Liver (tissue), 9 donors: Measurements from ENCODE around the gene CHTOP. TPM values are rescaled to one million over a fixed set of nuclear protein-coding genes. Genes with fewer than 3 reads are reported as not detected.
A peak's percentile ranks its signal among the peaks of the same experiment; 100 is the strongest.

Source experiments
- DNase-seq: peaks from one replicate; pipeline ENCODE4 v3.0.0-alpha.2; 2017; ENCODE audit warnings: low spot score
- H3K27ac ChIP-seq, 2 donors: one replicate each; pipeline ENCODE4 v1.7.0; 2013; ENCODE audit warnings: inconsistent platforms in 2 of 2, low read length in 2 of 2, control low read depth in 1 of 2, low read depth in 1 of 2, mild to moderate bottlenecking in 1 of 2
- H3K27me3 ChIP-seq, 4 donors: one replicate each; pipeline versions ENCODE4 v1.6.1 to v1.7.0; 2013; ENCODE audit warnings: low read length in 3 of 4, inconsistent platforms in 1 of 4, mild to moderate bottlenecking in 1 of 4, moderate library complexity in 1 of 4; ENCODE audit not compliant: control insufficient read depth in 4 of 4, insufficient read depth in 4 of 4
- H3K36me3 ChIP-seq, 4 donors: one replicate each; pipeline versions ENCODE4 v1.6.1 to v1.7.0; 2013; ENCODE audit warnings: low read length in 3 of 4, mild to moderate bottlenecking in 3 of 4, low read depth in 1 of 4, moderate library complexity in 1 of 4; ENCODE audit not compliant: control insufficient read depth in 4 of 4, insufficient read depth in 3 of 4
- H3K4me1 ChIP-seq, 4 donors: one replicate each; pipeline versions ENCODE4 v1.6.1 to v1.7.0; 2013; ENCODE audit warnings: low read length in 3 of 4, mild to moderate bottlenecking in 3 of 4, moderate library complexity in 1 of 4; ENCODE audit not compliant: control insufficient read depth in 4 of 4, insufficient read depth in 4 of 4
- H3K4me3 ChIP-seq, 3 donors: one replicate each; pipeline versions ENCODE4 v1.6.1 to v1.7.0; 2013; ENCODE audit warnings: low read length in 3 of 3, control low read depth in 1 of 3, low read depth in 1 of 3, mild to moderate bottlenecking in 1 of 3
- H3K9ac ChIP-seq, 2 donors: one replicate each; pipeline ENCODE4 v1.7.0; 2013; ENCODE audit warnings: low read length in 2 of 2, mild to moderate bottlenecking in 2 of 2, moderate library complexity in 2 of 2, control low read depth in 1 of 2, low read depth in 1 of 2
- H3K9me3 ChIP-seq, 4 donors: one replicate each; pipeline versions ENCODE4 v1.6.1 to v1.7.0; 2013; ENCODE audit warnings: low read length in 3 of 4; ENCODE audit not compliant: control insufficient read depth in 4 of 4
- EGR1 ChIP-seq, 2 donors: IDR thresholded peaks; 2 replicates each; pipeline ENCODE4 v1.6.1; 2016 to 2018; ENCODE audit warnings: antibody characterized with exemption in 2 of 2, low read depth in 2 of 2
- FOXA1 ChIP-seq: IDR thresholded peaks from 2 replicates; pipeline ENCODE4 v1.6.1; 2016; ENCODE audit warnings: antibody characterized with exemption
- FOXA2 ChIP-seq: IDR thresholded peaks from 2 replicates; pipeline ENCODE4 v1.6.1; 2016; ENCODE audit warnings: antibody characterized with exemption
- GABPA ChIP-seq, 2 donors: IDR thresholded peaks in 1 of 2; conservative IDR thresholded peaks in 1 of 2; 2 replicates each; pipeline ENCODE4 v1.6.1; 2016; ENCODE audit warnings: antibody characterized with exemption in 2 of 2, mild to moderate bottlenecking in 1 of 2, moderate library complexity in 1 of 2
- HNF4A ChIP-seq, 2 donors: conservative IDR thresholded peaks; 2 replicates each; pipeline ENCODE4 v1.6.1; 2016; ENCODE audit warnings: antibody characterized with exemption in 2 of 2, mild to moderate bottlenecking in 2 of 2
- HNF4G ChIP-seq: IDR thresholded peaks from 2 replicates; pipeline ENCODE4 v1.6.1; 2016; ENCODE audit warnings: antibody characterized with exemption
- JUND ChIP-seq, 2 donors: IDR thresholded peaks; 2 replicates each; pipeline ENCODE4 v1.6.1; 2016; ENCODE audit warnings: antibody characterized with exemption in 2 of 2
- NR2F2 ChIP-seq: IDR thresholded peaks from 2 replicates; pipeline ENCODE4 v1.6.1; 2016; ENCODE audit warnings: antibody characterized with exemption
- RAD21 ChIP-seq, 2 donors: IDR thresholded peaks; 2 replicates each; pipeline ENCODE4 v1.6.1; 2016; ENCODE audit warnings: antibody characterized with exemption in 2 of 2, mild to moderate bottlenecking in 2 of 2
- RXRA ChIP-seq, 2 donors: IDR thresholded peaks; 2 replicates each; pipeline ENCODE4 v1.6.1; 2017 to 2018; ENCODE audit warnings: antibody characterized with exemption in 2 of 2, mild to moderate bottlenecking in 1 of 2
- SP1 ChIP-seq: IDR thresholded peaks from 2 replicates; pipeline ENCODE4 v1.6.1; 2018; ENCODE audit warnings: antibody characterized with exemption, mild to moderate bottlenecking
- TAF1 ChIP-seq: conservative IDR thresholded peaks from 2 replicates; pipeline ENCODE4 v1.6.1; 2016; ENCODE audit warnings: antibody characterized with exemption, mild to moderate bottlenecking
- YY1 ChIP-seq: IDR thresholded peaks from 2 replicates; pipeline ENCODE4 v1.6.1; 2016; ENCODE audit warnings: antibody characterized with exemption, mild to moderate bottlenecking
- WGBS: extraction: QIAGEN DNeasy Blood & Tissue Kit; methylation state at CpG from one replicate; pipeline ENCODE4 v1.1.7; 2013; 5-methylcytosine and 5-hydroxymethylcytosine counted together
- polyA plus RNA-seq, 2 donors: library from polyadenylated mRNA; stranded (reverse) in 1 of 2; unstranded in 1 of 2; fragments of 200-250 nt in 1 of 2; fragments of >200 nt in 1 of 2; fragmentation: Nextera tagmentation in 1 of 2; extraction: Ambion mirVana in 1 of 2; gene quantifications; one replicate each; pipeline versions ENCODE4 v1.2.1 to v1.2.3, GENCODE V29; 2013 to 2015
- total RNA-seq, 2 donors: library from RNA; depleted of rRNA; stranded (reverse); fragments of >200 nt; gene quantifications; one replicate each; pipeline ENCODE4 v1.2.3, GENCODE V29; 2014
- TF ChIP-seq, protein P1 (sequence below): fragments of 150-350 bp; IDR thresholded peaks from 2 replicates; pipeline ENCODE4 v1.5.1; 2017; ENCODE audit warnings: improper control_type of control experiment, low read depth, low read length; ENCODE audit not compliant: missing input control
- TF ChIP-seq, protein P2 (sequence below): IDR thresholded peaks from 2 replicates; pipeline ENCODE4 v1.6.1; 2016; ENCODE audit warnings: antibody characterized with exemption, mild to moderate bottlenecking
- TF ChIP-seq, protein P3 (sequence below): IDR thresholded peaks from 2 replicates; pipeline ENCODE4 v1.6.1; 2016; ENCODE audit warnings: antibody characterized with exemption
- TF ChIP-seq, protein P4 (sequence below): IDR thresholded peaks from 2 replicates; pipeline ENCODE4 v1.6.1; 2016; ENCODE audit warnings: antibody characterized with exemption
- TF ChIP-seq, protein P5 (sequence below): IDR thresholded peaks from 2 replicates; pipeline ENCODE4 v1.6.1; 2016; ENCODE audit warnings: antibody characterized with exemption
- donor health status: healthy.
- donor health status: healthy.
- donor health status: healthy.
- donor health status: healthy.
- donor health status: healthy.

The CHTOP gene
- total and polyA plus RNA-seq, 4 donors: 16.4 to 30.9 (median 24.3) TPM

DNA sequence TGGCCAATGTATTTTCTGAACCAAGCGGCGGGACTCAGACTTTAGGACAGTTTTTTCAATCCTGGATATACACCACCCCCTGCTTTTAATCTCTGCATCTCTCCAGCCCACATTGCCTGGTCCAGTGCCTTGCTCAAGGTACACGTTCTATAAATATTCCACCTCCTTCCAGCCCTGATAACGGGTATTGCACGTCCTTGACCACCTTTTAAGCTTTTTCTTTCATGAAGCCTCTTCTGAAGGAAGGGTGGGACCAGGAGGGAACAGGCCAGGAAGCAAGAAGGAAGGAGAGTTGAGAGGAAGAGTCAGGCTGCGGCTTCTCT, 24.3 kb upstream of the CHTOP start:
- TF ChIP-seq YY1: no peak
- no peak overlapping the region for H3K4me3 ChIP-seq

DNA sequence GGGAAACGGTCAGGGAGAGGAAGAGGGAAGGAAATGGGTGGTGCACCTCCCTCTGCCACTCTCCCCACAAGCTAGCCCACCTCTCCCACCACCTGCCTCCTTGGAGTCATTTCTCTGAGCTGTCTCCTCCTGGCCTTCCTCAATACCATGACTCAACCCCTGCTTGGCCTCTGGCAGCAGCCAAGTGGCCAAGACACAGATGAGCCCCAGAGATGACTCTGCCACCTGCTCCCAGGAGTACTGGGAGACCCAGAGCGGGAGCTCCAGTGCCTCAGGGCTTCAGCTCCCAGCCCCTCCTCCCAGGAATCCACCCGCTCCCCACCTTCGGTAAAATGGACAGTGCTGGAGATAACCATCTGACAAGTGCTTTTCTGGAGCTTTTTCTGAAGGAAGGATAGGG, 23.5 kb upstream of the CHTOP start:
- TF ChIP-seq, protein P1, sequence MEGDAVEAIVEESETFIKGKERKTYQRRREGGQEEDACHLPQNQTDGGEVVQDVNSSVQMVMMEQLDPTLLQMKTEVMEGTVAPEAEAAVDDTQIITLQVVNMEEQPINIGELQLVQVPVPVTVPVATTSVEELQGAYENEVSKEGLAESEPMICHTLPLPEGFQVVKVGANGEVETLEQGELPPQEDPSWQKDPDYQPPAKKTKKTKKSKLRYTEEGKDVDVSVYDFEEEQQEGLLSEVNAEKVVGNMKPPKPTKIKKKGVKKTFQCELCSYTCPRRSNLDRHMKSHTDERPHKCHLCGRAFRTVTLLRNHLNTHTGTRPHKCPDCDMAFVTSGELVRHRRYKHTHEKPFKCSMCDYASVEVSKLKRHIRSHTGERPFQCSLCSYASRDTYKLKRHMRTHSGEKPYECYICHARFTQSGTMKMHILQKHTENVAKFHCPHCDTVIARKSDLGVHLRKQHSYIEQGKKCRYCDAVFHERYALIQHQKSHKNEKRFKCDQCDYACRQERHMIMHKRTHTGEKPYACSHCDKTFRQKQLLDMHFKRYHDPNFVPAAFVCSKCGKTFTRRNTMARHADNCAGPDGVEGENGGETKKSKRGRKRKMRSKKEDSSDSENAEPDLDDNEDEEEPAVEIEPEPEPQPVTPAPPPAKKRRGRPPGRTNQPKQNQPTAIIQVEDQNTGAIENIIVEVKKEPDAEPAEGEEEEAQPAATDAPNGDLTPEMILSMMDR: no peak
- TF ChIP-seq YY1 (no peak), NR2F2 (no peak), FOXA1 (no peak), EGR1 (IDR thresholded peaks at IDR 0.05; ENCODE audit: low read depth in 2 of 2) (no peak), RXRA (IDR thresholded peaks at IDR 0.05) (no peak), GABPA (IDR thresholded peaks at IDR 0.05 in 1 of 2, conservative IDR thresholded peaks at IDR 0.05 in 1 of 2) (no peak), HNF4G (no peak), TAF1 (no peak), RAD21 (IDR thresholded peaks at IDR 0.05) (no peak), SP1 (no peak), HNF4A (conservative IDR thresholded peaks at IDR 0.05) (no peak), JUND (IDR thresholded peaks at IDR 0.05) (no peak), FOXA2 (no peak)
- TF ChIP-seq, protein P2, sequence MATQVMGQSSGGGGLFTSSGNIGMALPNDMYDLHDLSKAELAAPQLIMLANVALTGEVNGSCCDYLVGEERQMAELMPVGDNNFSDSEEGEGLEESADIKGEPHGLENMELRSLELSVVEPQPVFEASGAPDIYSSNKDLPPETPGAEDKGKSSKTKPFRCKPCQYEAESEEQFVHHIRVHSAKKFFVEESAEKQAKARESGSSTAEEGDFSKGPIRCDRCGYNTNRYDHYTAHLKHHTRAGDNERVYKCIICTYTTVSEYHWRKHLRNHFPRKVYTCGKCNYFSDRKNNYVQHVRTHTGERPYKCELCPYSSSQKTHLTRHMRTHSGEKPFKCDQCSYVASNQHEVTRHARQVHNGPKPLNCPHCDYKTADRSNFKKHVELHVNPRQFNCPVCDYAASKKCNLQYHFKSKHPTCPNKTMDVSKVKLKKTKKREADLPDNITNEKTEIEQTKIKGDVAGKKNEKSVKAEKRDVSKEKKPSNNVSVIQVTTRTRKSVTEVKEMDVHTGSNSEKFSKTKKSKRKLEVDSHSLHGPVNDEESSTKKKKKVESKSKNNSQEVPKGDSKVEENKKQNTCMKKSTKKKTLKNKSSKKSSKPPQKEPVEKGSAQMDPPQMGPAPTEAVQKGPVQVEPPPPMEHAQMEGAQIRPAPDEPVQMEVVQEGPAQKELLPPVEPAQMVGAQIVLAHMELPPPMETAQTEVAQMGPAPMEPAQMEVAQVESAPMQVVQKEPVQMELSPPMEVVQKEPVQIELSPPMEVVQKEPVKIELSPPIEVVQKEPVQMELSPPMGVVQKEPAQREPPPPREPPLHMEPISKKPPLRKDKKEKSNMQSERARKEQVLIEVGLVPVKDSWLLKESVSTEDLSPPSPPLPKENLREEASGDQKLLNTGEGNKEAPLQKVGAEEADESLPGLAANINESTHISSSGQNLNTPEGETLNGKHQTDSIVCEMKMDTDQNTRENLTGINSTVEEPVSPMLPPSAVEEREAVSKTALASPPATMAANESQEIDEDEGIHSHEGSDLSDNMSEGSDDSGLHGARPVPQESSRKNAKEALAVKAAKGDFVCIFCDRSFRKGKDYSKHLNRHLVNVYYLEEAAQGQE: no peak
- TF ChIP-seq, protein P3, sequence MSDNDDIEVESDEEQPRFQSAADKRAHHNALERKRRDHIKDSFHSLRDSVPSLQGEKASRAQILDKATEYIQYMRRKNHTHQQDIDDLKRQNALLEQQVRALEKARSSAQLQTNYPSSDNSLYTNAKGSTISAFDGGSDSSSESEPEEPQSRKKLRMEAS: no peak
- TF ChIP-seq, protein P4, sequence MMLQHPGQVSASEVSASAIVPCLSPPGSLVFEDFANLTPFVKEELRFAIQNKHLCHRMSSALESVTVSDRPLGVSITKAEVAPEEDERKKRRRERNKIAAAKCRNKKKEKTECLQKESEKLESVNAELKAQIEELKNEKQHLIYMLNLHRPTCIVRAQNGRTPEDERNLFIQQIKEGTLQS: no peak
- TF ChIP-seq, protein P5, sequence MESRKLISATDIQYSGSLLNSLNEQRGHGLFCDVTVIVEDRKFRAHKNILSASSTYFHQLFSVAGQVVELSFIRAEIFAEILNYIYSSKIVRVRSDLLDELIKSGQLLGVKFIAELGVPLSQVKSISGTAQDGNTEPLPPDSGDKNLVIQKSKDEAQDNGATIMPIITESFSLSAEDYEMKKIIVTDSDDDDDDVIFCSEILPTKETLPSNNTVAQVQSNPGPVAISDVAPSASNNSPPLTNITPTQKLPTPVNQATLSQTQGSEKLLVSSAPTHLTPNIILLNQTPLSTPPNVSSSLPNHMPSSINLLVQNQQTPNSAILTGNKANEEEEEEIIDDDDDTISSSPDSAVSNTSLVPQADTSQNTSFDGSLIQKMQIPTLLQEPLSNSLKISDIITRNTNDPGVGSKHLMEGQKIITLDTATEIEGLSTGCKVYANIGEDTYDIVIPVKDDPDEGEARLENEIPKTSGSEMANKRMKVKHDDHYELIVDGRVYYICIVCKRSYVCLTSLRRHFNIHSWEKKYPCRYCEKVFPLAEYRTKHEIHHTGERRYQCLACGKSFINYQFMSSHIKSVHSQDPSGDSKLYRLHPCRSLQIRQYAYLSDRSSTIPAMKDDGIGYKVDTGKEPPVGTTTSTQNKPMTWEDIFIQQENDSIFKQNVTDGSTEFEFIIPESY: no peak
- Histone ChIP-seq H3K4me1 (peaks cover 12 to 42% (median 31%) of the 10 kb centered on the region in 4 donors), H3K9ac (no peak overlapping the region), H3K27ac (peak overlapping the region; percentile 94 to 99), H3K36me3 (peaks cover 0 to 10% (median 5%) of the 10 kb centered on the region in 4 donors), H3K27me3 (no peaks in the 10 kb centered on the region), H3K4me3 (no peak overlapping the region), H3K9me3 (no peaks in the 10 kb centered on the region)
- WGBS: 76% methylated on average over 4 of the region's 4 CpGs
- DNase-seq: no peak

More for the DNA sequence above, 24.3 kb upstream of the CHTOP start:
- H3K27ac ChIP-seq: peak overlapping the region; percentile 94 to 99
- peaks cover 0 to 10% (median 5%) of the 10 kb centered on the region in 4 donors for H3K36me3 ChIP-seq
- WGBS: 65% methylated on average over 6 of the region's 6 CpGs
- no peaks in the 10 kb centered on the region for H3K9me3 ChIP-seq
- H3K4me1 ChIP-seq: peaks cover 12 to 42% (median 31%) of the 10 kb centered on the region in 4 donors
- H3K9ac ChIP-seq: peak overlapping the region in 1 of 2 donors; percentile 61
- DNase-seq: no peak
- no peaks in the 10 kb centered on the region for H3K27me3 ChIP-seq
